Kidney (tissue), 14 donors: ENCODE results near the gene CNOT3. TPM values are rescaled to one million over a fixed set of nuclear protein-coding genes. Genes with fewer than 3 reads are reported as not detected.

ENCODE experiments used
- DNase-seq, 5 donors: peaks; one replicate each; pipeline ENCODE4 v3.0.0-alpha.2; 2013 to 2020
- FAIRE-seq: peaks from 2 replicates; lab custom pipeline; 2012; peaks lifted over from hg19 to GRCh38; lab: Jason Lieb, UNC
- H3K27ac ChIP-seq, 2 donors: one replicate each; pipeline ENCODE4 v1.7.0; 2013; ENCODE audit warnings: low read depth in 2 of 2, low read length in 2 of 2, inconsistent platforms in 1 of 2
- H3K27me3 ChIP-seq: one replicate; pipeline ENCODE4 v1.7.1; 2013; ENCODE audit warnings: low read length, inconsistent platforms; ENCODE audit not compliant: control insufficient read depth, insufficient read depth
- H3K36me3 ChIP-seq, 3 donors: one replicate each; pipeline versions ENCODE4 v1.7.0 to v1.7.1; 2013; ENCODE audit warnings: low read length in 3 of 3, control low read depth in 1 of 3, inconsistent platforms in 1 of 3; ENCODE audit not compliant: insufficient read depth in 3 of 3, control insufficient read depth in 2 of 3
- H3K4me1 ChIP-seq, 3 donors: one replicate each; pipeline versions ENCODE4 v1.7.0 to v1.7.1; 2013; ENCODE audit warnings: low read length in 3 of 3, inconsistent platforms in 1 of 3, low read depth in 1 of 3; ENCODE audit not compliant: control insufficient read depth in 2 of 3, insufficient read depth in 2 of 3
- H3K4me3 ChIP-seq, 3 donors: one replicate each; pipeline versions ENCODE4 v1.7.0 to v1.8.1; 2013; ENCODE audit warnings: low read length in 3 of 3, control low read depth in 1 of 3, inconsistent platforms in 1 of 3
- H3K9ac ChIP-seq, 3 donors: one replicate each; pipeline versions ENCODE4 v1.7.0 to v1.7.1; 2013; ENCODE audit warnings: low read length in 3 of 3, control low read depth in 1 of 3, inconsistent platforms in 1 of 3
- H3K9me3 ChIP-seq, 3 donors: one replicate each; pipeline versions ENCODE4 v1.7.0 to v1.7.1; 2013; ENCODE audit warnings: low read length in 3 of 3, control low read depth in 1 of 3, inconsistent platforms in 1 of 3; ENCODE audit not compliant: control insufficient read depth in 2 of 3, insufficient read depth in 1 of 3
- intact Hi-C: fragments of 100-400 bp; cut with DNase I; formaldehyde crosslinking; loops from one replicate; pipeline ENCODE4 v1.11.1; 2022
- polyA plus RNA-seq: library from polyadenylated mRNA; stranded (reverse); fragments of 350-450 nt; fragmentation: Illumina TruSeq; extraction: RNeasy Lipid Tissue Mini Kit (QIAGEN cat#74804); gene quantifications from one replicate; pipeline ENCODE4 v1.2.3, GENCODE V29; 2014; ENCODE audit warnings: low read depth, low replicate concordance; ENCODE audit not compliant: insufficient read depth
- total RNA-seq: library from RNA; stranded (reverse); fragmentation: NEBNext Ultra II Directional; extraction: Animal tissue kit (Norgen Biotek cat#: 25700); gene quantifications from one replicate; pipeline ENCODE4 v1.2.1, GENCODE V29; 2021
- TF ChIP-seq, protein P1 (sequence below): IDR thresholded peaks from 3 replicates; pipeline ENCODE4 v1.5.1; 2012; ENCODE audit warnings: mild to moderate bottlenecking, moderate library complexity, borderline replicate concordance; ENCODE audit not compliant: insufficient read depth; ENCODE audit errors: extremely low read depth
- donor health status: control.
- donor health status: control.
- donor health status: control.
- donor health status: control.
- donor health status: control.
- donor health status: DM: yes; HTN: yes; CAD: no.
- donor health status: Normal renal cell carcinoma (clear cell type).

Gene CNOT3
- total and polyA plus RNA-seq, 2 donors from 2014 or later = 30.8 to 38.1 TPM

- Histone ChIP-seq H3K27ac (no peak overlapping the region), H3K36me3 (peaks cover 0 to 37% (median 34%) of the 10 kb centered on the region in 3 donors), H3K9ac (no peak overlapping the region), H3K4me1 (no peaks in the 10 kb centered on the region), H3K9me3 (no peaks in the 10 kb centered on the region), H3K27me3 (no peaks in the 10 kb centered on the region), H3K4me3 (no peak overlapping the region)
- intact Hi-C loops = no loop called here
- no peak for FAIRE-seq
- peak in 1 of 5 donors; percentile 60 for DNase-seq
- TF ChIP-seq, protein P1, sequence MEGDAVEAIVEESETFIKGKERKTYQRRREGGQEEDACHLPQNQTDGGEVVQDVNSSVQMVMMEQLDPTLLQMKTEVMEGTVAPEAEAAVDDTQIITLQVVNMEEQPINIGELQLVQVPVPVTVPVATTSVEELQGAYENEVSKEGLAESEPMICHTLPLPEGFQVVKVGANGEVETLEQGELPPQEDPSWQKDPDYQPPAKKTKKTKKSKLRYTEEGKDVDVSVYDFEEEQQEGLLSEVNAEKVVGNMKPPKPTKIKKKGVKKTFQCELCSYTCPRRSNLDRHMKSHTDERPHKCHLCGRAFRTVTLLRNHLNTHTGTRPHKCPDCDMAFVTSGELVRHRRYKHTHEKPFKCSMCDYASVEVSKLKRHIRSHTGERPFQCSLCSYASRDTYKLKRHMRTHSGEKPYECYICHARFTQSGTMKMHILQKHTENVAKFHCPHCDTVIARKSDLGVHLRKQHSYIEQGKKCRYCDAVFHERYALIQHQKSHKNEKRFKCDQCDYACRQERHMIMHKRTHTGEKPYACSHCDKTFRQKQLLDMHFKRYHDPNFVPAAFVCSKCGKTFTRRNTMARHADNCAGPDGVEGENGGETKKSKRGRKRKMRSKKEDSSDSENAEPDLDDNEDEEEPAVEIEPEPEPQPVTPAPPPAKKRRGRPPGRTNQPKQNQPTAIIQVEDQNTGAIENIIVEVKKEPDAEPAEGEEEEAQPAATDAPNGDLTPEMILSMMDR = no peak
These were observed 9.7 kb upstream of the CNOT3 start for GRCh38 chr19:54127688-54128440.

GRCh38 chr19:54128441-54128725 lies 9.2 kb upstream of the CNOT3 start:
- TF ChIP-seq, protein P1 = no peak
- Histone ChIP-seq H3K36me3 (peaks cover 0 to 37% (median 30%) of the 10 kb centered on the region in 3 donors), H3K9me3 (no peaks in the 10 kb centered on the region), H3K27ac (no peak overlapping the region), H3K9ac (no peak overlapping the region), H3K4me3 (no peak overlapping the region), H3K4me1 (no peaks in the 10 kb centered on the region), H3K27me3 (no peaks in the 10 kb centered on the region)
- intact Hi-C loops = no loop called here
- FAIRE-seq = no peak
- DNase-seq = peak in 1 of 5 donors; percentile 60

DNA sequence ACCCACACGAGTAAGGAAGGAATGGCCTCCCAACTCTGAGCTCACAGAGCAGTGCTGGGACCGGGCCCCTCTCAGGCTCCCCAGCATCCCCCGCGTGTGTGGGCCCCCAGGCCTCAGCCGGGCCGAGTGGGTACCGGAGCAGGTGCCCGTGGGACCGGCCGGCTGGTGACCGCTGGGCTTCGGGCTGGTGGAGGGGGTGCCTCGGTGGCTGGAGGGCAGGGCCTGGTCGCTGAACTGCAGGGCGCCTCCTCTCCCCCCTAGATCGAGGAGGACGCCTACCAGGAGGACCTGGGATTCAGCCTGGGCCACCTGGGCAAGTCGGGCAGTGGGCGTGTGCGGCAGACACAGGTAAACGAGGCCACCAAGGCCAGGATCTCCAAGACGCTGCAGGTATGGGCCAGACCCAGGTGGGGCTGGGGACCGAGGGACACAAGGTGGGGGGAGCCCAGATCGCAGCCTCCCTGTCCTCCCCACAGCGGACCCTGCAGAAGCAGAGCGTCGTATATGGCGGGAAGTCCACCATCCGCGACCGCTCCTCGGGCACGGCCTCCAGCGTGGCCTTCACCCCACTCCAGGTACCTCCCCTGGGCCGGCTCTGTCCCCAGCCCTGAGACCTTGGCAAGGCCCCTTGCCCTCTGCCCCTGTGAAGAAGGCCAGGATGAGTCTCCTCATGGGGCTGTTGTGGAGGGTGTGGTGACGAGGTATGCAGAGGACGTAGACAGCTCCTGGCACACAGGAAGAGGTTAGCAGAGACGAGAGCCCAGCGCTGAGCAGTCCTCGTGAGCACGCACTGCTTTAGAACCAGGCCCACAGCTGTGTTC lies 8.6 kb upstream of the CNOT3 start:
- Histone ChIP-seq H3K4me3 (no peak overlapping the region), H3K27ac (no peak overlapping the region), H3K36me3 (peaks cover 0 to 35% (median 23%) of the 10 kb centered on the region in 3 donors), H3K27me3 (no peaks in the 10 kb centered on the region), H3K9me3 (no peaks in the 10 kb centered on the region), H3K4me1 (no peaks in the 10 kb centered on the region), H3K9ac (no peak overlapping the region)
- intact Hi-C loops = no loop called here
- TF ChIP-seq, protein P1 = no peak
- FAIRE-seq (no peak), DNase-seq (peak in 1 of 5 donors; percentile 59)
